Measurements from ENCODE around the gene RHBDF1.

Gene RHBDF1

GRCh38 chr16:72561-73548 lies at the start of gene RHBDF1:
Gene RHBDF1, minus strand, starts transcription at chr16:72631. Its CDS starts 7,616 bp downstream, at chr16:65015.
- DNase-seq, result no peak

GRCh38 chr16:120756-121155 lies 48.3 kb upstream of the RHBDF1 start:
- DNase-seq, result no peak

DNA sequence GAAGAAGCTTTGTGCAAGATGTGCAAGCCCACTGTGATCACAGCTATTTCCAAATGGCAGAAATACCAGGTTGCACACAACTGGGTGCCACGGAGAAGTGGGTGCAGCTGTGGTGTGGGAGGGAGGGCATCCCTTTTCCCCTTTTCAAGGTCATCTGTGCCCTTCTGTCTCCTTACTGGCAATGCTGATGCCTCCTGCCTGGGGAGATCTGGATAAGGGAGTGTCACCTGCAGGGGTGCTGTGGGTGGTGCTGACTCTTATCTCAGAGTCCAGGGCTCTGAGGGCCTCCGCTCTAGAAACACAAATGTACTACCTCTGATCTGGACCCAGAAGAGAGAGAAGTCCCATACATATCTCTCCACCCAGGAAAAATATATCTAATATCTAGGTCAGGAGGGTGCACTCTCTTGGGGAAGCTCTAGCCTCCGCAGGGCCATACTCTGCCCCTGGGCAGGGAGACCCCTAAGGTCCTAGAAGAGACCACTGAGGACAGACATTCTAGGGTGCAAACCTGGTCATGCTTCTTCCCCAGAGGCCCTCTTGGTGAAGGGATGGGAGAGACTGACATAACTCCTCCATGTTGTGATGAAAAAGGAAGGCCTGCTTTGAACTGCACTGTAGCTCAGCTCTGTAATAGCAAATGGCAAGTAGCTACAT lies 47.5 kb upstream of the RHBDF1 start:
- DNase-seq, result no peak

- no peak for DNase-seq
These were observed 46.9 kb upstream of the RHBDF1 start for GRCh38 chr16:119295-119694.

GRCh38 chr16:118857-119256 lies 46.4 kb upstream of the RHBDF1 start:
- DNase-seq, result no peak

GRCh38 chr16:117379-118365 lies 45.2 kb upstream of the RHBDF1 start:
- peak; percentile 85 for DNase-seq

- no peak for DNase-seq
These were observed 43.6 kb upstream of the RHBDF1 start for GRCh38 chr16:116015-116414.

DNA sequence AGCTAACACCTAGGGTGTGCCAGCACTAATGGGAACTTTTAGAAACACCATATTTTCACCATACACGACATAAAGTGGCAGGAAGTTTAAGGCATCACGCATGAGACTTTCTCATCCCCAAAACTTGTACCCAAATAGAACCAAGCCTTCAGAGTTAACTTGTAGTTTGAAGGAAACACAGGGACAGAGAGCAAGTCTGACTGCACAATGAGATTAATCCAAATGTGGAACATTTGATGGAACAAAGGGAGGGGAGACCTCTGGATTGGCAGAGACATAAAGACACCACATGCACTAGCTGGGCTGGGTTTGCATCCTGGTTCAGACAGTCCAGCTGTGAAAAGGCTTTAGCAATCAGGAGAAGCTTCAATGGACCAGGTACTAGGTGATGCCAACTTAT lies 41.9 kb upstream of the RHBDF1 start:
- no peak for DNase-seq

- no peak for DNase-seq
These were observed 39.9 kb upstream of the RHBDF1 start for GRCh38 chr16:112153-112840.

DNA sequence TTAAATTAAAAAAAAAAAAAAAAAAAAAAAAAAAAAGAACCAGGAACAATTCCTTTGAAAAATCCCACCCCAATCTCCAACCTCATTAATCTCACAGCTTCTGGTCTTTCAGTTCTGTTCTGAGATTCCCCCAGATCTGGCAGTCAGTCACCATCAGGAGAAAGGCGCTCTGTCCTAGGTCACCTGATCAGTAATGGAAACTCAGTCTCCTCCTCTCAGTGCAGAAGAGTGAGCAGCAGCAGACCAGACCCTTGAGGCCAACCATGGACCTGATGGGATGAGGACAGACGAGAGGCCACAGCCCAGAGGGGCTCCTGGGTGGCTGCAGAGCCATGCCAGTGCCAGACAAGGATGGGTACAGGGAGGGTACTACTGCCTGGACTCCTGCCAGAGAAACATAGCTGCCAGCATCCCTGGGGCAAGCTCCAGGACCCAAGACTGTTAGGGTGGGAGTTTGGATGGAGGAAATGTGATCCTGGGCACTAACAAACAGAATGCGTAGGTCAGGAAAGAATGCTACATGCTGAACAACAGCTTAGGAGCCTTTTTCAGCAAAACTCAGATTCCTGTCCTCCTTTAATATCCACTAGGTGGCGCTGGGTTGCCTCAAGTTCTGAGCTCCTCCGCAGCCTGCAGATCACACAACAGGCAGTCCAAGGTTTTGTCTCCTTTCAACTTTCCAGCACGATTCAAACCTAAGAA lies 34.3 kb upstream of the RHBDF1 start:
- peak; percentile 83 for DNase-seq

DNA sequence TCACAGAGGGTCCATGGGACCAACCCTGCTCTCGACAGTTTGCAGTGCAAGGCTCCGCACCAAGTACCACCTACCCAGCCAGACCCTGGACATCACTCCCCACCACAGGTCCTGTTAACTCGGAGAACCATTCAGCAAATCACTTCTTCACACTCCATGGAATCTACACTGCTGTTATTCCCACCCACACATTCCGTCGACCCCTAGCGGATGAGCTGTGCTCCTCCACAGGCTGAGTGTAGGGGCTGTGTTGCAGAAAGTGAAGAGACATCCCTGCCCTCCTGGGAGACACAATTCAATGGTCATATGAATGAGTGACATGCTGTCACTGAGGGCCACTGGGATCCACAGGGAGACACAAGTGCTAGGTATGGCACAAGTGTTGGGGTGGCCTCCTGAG lies 33.1 kb upstream of the RHBDF1 start:
- DNase-seq, result no peak

- DNase-seq, result no peak
These were observed 32.5 kb upstream of the RHBDF1 start for GRCh38 chr16:104928-105327.

GRCh38 chr16:104355-104754 lies 31.9 kb upstream of the RHBDF1 start:
- no peak for DNase-seq

DNA sequence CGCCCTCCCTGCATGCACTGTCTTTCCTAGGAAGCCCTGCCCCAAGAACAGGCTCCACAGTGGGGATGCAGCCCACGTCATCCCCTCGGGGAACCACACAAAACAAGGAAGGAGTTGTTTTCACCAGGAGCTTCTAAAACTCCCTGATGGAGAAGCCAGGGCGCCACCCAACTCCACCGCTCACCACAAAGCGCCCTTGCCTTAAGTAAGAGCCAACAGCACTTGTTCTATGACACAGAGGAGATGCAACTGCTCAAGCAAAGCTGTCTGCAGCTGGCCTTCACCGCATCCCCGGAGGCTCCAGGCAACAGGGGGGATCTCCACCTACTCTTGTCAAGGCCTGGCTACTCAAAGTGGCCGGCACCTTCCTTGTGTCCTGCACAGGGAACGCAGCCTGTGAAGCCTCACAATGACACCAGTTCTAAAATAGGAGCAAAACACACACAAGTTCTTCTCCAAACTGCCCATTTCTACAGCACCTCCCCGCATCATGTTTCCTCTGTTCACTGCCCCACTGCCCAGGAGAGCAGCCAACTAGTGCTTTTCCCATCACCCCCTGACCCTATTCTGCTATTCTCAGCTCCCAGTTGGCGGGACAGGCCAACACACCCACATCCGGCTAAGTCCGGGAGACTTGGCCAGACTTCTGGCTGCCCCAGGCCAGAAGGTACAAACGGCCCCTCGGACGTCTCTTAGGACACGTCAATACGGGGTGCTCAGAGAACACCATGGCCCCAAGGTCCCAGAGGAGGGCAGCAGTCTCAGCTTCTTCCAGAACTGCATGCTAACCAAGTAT lies 29.8 kb upstream of the RHBDF1 start:
- DNase-seq, result no peak

DNA sequence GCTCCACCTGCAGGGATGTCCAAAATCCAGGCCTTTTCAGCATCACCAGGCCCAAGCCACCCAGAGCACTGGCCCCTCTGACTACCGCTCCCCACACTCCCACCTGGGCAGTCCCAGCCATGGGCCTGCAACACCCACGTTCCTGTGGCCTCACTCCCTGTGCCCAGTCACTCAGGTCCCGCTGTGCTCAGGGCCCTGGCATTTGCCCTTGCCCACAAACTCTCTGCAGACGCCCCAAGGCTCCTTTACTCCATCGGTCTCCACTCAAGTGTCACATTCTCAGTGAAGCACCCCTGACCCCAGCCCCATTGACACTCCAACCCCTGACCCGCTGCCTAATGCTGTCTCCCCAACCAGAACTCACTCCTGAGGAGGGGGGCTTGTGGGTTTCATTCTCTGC lies 29.2 kb upstream of the RHBDF1 start:
- no peak for DNase-seq

- DNase-seq, result no peak
These were observed 28.6 kb upstream of the RHBDF1 start for GRCh38 chr16:100989-101388.

GRCh38 chr16:97822-98221 lies 25.4 kb upstream of the RHBDF1 start:
- no peak for DNase-seq

DNA sequence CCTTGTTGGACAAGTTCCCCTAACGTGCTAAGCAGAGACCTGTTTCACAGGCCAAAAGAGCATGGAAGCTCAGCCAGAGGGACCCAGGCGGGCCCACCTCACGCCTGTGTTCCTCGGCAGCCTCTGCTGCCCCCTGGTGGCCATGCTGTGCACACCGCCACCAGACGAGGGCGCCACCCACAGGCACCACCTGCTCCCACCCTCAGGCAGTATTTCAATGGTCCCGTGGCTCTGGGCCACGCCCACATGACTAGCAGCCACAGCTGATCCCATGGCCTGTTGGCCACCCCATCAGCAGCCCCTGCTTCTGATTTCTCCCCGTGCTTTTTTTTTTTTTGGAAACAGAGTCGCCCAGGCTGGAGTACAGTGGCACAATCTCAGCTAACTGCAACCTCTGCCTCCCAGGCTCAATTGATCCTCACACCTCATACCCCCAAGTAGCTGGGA lies 24.5 kb upstream of the RHBDF1 start:
- DNase-seq, result peak; percentile 95

- no peak for DNase-seq
These were observed 22.5 kb upstream of the RHBDF1 start for GRCh38 chr16:94918-95265.

DNA sequence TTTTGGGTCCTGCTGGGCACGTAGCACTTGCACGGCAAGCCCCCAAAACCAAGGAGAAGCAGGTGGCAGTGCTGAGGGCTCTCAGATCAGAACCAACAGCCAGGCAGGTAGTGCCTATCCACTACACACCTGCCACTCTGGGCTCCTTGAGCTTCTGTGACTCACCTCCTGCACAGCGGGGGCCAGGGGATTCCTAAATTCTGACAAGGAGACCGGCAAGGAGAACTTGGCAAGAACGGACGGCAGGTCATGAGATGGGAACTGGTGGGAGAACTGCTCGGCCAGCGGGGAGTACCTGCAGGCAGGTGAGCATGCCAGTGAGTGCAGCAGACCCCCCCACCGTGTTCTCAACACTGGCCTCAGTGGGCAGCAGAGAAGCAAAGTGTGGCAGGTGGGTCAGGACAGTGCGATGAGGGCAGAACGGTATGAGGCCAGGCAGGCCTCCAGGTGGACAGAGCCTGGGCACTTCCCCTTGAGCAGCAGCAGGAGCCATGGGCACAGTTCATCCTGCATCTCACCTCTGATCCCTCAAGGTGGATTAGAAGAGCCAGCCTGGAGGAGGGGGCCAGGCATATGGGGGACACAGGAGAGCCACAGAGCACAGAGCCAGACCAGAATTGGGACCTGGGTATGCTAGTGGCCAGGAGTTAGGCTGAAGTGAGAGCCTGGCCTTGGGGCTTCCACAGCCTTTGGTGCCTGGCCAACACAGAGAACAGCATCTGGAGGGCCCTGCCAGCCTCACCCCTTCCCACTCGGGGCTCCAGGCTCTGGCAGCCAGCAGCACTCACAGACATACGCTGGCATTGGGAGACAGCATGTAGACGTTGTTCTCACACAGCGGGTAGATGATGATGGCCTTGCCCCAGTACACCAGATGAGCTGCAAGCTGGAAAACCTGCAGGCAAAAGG lies 20.3 kb upstream of the RHBDF1 start:
- DNase-seq, result no peak

Measured in NCI-H82 (cell line).